ENCODE measurements around the gene ZEB2.

ZEB2 gene

DNA sequence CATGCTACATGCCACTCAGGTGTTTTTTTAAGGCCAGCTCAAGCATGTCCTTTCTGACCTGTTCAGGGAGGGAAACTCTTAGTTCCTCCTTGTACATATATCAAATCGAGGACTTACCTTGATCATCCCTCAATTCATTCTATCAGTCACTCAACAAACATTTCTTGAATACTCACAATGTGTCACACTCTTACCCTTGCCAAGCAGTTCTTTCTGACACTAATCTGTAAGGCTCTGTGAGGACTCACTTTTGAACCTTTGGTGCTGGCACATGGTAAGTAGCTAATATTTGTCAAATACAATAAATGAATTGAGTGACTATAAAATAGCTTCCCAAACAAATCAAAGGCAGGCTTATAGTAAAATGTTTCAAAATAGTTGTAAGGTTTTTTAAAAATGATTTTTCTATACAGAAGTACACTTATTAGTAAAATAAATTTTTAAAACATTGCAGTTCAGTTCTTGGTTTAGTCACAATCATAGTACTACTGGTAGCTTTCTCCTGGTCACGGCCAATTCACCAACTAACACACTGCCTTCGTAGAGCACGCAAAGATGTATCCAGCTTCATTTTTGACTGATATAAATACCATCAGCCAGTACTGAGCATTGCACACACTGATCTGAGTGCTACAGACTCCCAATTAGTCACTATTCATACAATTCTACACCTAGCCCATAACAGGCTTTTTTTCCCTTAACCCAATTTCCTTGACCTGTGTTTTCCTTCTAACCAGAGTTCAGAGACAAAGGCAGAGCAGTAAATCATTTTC lies 50.9 kb downstream of the ZEB2 start:
- no peak for DNase-seq

DNA sequence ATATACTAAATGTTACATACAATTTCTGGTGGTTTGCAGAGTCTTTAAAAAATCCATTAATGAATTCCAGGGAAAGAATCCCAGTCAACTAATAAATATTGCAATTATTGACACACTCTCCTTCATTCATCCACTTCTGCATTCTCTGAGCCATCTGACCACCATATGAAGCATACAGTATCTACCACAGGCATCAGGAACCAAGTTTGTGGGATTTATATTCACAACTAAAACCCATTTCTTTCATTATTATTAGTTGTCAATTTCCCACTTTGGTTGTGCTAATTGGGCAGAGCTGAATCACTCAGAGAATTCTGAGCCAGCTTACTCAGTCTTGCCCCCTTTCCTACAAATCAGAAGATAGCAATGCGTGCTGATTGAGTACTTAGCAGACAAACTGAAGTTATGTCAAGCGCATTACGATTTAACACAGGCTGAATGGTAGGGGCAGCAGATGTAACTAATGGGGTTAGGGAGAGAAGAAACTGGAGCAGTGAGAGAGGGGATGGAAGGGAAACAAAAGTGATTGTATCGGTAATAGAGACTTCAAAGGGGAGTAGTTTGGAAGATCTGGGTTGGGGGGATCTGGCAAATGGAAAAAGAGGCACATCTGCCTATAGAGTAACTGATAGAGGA lies 52.3 kb downstream of the ZEB2 start:
- no peak for DNase-seq

DNA sequence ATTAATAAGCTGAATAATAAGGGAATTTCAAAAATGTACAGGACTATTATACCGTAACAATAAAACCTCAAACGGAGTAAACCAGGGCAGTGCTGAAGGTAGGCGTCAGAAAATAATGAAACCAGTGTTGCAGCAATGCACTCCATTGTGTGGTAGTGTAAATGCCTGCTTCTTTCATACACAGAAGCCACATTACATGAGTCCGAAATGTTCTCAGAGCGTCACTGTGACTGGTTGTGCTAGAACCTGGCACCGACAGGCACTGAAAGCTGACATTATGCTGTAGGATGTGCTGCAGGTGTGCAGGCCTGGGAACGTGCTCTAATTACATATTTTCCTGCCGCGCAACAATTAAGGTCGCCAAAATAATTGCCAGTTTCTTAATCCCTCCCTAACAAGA lies 53.3 kb downstream of the ZEB2 start:
- no peak for DNase-seq

DNA sequence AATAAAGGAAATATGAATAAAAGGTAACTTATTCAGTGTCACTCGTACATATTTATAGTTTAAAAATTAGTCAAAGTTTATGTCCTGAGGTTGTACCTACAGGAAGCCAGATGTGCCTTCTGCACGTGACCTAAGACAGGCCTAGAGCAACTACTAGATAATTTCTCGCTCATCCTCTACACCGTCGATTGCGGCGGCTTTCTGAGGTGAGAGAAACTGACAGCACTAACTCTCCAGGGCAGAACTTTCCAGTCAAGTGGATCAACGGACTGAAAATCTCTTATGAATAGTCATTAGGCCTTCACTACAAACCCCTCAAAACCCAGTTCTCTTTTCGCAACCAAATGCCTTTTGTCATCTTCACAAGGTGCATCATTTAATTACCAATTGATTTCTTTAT lies 54.2 kb downstream of the ZEB2 start:
- DNase-seq: no peak

DNA sequence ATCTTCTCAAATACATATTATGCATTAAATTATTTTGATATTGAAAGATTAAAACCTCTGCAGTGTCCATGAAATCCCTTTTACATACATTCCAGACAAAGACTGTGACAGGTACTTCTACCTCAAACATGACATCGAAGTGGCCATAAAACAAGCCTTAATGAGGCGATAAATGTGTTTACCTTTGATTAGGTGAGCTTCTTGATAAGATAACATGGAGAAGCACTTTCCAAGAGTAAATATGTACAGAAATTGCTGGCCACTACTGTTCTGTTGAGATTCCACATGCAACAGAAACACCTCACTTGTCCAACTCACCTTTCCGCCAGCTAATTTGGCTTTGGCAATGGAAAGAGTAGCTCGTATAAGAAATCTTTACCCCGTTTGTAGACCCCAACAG lies 55.2 kb downstream of the ZEB2 start:
- no peak for DNase-seq

DNA sequence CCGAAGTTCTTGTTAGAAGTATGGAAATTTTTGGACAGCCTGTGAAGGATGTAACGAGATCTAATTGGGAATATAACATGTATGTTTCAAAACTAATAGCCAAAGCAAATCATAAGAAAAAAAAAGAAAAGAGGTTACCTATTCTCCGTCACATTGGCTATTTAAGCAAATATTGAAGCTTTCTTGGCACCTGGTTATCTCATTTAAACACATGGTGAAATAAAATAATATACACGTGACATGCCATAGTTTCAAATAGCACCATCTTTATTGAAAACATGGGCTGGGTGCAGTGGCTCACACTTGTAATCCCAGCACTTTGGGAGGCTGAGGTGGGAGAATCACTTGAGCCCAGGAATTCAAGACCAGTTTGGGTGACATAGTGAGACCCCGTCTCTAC lies 56.7 kb downstream of the ZEB2 start:
- no peak for DNase-seq

DNA sequence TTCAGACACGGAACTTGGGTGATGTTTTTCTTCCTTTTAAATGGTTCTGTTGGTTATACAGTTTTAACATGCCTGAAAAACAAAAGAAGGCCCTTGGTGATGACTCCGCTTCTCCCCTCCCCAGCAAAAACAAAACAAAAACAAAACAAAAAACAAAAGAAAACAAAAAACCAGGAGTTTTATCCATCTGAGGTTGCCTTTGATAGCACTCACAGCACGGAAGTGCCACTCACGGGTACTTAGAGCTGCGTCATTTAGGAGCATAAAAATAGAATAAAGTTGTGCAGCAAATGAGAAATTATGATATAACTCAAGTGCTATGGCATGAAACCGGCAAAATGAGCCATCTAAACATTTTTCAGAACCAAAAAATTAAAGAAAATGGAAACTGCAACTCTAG lies 57.7 kb downstream of the ZEB2 start:
- DNase-seq: no peak

DNA sequence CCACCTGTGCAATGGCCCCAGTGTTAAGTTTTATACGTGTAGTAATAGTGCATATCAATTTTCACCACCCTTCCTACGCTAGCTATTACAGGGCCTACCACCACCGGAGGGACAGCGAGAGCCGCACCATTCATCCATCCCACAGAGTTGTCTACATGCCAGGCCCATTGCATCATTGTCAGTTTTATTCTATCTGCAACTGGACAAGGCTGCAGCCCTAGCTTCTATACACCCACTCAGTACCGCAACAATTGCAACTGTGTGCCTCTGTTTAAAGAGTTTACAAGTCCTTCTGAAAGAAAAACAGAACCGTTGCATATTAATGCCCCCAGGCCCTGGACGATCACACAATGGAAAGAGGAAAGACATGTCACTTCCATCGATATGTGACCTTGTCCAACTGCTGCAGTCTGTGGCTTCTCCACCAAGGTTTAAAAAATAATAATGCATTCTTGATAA lies 58.6 kb downstream of the ZEB2 start:
- DNase-seq: no peak

DNA sequence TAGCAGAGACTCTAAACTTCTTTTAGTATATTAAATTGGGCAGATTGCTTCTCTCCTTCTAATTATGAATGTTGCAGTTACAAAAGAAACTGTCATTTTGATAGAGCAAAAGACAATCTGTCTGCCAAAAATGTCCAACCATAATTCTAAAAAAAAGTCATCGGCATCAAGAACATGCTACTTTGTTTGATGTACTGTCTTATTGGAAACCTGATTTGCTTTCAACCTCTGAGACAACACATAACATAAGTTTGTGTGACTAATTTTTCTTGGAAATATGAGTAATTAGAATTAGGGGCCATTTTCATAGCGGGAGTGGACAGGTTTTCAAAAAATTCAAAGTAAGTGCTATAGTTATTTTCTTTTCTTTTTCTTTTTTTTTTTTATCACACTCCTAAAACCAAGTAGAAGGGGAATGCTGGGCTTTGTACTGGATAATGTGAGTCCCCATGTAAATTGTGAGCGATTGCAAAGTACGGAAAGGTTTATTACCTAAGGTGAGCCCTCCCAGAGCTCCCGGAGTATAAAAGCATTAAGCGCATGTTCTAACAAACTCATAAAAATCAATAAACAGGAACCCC lies 59.1 kb downstream of the ZEB2 start:
- DNase-seq: no peak

DNA sequence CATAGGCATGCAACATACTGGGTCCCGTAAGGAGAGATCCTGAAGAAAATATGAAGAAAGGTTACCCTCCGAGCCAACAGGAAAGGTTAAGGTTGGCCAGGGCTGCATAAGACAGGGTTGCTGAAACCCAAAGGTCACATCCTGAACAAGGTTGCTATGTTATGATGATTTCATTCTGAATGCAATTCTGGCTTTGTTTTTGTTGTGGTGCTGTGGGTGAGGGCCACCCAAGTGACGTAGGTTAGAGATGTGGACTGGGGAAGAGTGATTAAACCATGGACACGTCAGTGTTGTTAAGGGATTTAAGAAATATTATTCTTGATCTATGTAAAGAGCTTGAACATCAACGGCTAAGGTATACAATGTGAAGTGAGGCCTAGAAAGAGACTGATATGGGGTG lies 60.0 kb downstream of the ZEB2 start:
- DNase-seq: peak; percentile 15

DNA sequence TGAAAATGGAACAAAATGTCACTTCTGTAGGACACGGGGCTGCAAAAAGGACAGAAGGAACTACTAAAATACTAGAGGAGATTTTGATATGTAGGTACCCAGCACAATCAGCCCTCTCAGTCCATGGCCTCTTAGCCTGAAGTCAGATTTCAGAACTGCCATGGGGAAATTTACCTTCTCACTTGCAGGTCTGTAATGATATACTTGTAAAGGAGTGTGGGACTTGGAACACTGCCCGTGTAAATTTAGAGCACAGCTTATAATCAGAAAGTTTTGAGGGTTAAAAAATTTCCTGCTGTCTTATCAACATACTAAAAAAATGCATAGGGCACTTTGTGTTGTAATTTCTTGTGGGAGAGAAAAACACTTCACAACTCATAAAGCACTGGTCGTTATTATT lies 60.6 kb downstream of the ZEB2 start:
- DNase-seq: no peak

DNA sequence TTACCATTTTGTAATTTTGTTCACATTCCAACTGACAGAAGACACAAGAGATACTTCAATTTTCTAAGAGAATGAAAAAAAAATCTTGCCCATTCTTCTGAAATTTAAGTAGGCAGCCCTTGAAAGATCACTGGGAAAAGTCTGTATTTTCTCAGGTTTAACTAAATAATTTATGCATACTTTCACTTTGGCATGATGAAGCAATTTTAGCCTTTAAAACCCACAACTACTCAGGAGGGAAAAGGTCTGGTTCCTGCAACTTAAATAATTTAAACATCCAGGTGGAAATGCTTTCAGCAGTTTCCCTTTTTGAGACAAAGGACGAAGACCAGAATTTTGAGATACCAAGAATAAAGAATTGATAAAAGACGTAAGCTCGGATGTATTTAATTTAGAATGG lies 61.4 kb downstream of the ZEB2 start:
- no peak for DNase-seq

DNA sequence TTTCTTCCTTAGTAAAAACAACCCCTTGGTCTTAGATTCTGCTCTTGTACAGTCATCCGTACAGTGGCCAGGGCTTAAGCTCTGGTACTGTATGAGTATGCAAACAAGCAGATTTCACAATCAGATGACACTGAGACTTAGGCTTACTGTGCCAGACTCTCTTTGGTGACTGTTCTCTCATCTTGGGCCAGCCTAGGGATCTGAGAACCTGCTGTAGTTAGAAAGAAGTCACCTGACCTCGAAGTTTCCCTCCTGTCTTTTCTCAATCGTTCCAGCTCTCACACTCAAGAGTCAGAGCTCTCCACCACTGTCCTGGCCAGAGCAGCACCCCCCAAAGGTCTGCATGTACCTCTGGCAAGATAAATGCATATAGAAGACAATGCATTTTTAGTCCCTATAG lies 63.2 kb downstream of the ZEB2 start:
- no peak for DNase-seq

DNA sequence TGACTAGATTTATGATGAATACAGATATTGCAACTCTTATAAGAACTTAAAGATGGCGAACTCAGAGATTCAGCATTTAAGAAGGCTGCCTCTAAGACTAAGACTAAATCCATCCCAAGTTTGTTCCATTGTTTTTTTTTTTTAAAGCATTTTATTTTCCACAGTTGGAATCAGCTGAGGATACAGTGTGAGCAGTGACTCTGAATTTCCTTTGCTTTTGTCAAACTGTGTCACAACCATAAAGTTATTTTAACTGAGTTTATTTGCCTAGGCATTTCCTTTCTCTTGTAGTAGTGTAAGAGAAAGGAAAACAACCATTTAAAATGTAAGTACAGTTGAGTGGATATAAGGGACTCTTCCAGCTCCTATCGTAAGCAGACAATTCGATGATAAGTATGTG lies 63.9 kb downstream of the ZEB2 start:
- DNase-seq: no peak

DNA sequence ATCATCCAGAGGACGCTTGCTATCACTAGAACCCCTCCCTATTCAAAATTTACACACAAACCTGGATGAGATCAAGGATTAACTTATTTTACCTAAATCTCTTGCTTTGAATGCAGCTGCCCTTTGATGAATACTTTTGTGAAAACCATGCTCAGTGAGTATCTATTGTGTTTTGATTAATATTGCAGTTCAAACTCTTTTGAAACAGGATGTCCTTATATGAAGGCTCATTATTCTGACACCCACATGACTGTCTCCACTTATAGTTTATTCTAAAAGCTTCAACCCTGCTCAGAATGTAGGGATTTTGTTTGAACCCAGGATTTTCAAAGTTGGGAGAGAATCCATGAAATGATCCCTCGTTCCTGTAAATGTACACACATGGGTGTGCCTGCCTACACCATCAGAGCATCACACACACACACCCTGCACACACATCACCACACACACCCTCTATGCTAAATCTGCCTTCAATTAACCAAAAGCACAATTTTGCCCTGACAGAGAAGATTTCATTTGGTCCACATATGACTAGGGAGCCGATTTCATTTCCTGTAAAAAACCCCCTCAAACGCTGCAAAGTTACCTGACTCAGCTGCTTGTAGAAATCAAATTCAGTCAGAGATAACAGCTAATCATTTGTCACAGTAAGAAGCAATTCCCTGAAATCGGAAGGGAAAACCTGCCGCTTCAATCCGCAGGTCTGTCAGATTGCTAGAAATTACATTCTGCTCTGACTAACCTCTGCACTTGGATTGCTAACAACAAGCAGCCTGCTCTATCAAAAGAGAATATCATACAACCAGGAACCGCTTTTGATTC lies 65.2 kb downstream of the ZEB2 start:
- DNase-seq: no peak

DNA sequence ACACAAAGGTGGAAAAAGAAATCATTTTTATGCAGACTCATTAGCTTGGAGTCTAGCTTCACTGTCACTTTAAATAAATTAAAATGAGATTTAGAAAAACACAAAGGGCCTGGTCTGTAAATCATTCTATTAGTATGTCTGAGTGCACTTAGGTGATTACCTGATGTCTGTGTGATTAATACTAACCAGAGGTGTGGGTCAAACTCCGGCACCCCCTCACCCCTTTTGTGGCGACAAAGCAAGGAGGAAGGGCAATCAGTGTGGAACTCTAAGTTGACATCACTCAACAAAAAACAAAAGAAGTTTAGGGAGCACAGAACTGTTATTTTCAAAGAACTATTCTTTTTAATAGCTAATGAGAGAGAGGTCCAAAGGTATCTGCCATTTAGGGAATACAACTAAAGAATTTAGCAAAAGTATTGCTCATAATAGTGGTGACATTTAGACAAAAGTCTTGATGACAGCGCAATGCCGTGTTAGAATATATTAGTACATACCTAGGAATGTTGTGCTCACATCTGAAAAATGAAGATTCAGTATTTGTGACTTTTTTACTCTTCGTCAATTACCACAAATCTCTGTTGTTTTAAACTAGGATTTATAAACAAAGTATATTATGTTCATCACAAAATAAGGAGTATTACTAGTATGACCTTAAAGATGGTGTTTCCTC lies 66.3 kb downstream of the ZEB2 start:
- DNase-seq: no peak

DNA sequence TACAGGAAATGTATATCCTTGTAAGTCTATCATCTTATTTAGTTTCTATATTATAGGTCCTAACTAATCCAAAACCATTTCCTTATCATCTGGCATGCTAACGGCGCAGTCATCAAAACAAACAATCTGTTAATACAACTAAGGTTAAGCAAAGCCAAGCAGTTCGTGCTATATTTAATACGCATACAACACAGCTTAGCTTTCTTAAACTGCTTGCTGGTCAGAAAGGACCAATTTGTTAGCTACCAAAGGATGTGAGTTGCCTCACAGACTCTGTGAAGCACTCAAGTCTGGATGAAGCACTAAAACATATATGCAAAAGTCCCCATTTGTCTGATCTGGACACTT lies 67.0 kb downstream of the ZEB2 start:
- DNase-seq: no peak

DNA sequence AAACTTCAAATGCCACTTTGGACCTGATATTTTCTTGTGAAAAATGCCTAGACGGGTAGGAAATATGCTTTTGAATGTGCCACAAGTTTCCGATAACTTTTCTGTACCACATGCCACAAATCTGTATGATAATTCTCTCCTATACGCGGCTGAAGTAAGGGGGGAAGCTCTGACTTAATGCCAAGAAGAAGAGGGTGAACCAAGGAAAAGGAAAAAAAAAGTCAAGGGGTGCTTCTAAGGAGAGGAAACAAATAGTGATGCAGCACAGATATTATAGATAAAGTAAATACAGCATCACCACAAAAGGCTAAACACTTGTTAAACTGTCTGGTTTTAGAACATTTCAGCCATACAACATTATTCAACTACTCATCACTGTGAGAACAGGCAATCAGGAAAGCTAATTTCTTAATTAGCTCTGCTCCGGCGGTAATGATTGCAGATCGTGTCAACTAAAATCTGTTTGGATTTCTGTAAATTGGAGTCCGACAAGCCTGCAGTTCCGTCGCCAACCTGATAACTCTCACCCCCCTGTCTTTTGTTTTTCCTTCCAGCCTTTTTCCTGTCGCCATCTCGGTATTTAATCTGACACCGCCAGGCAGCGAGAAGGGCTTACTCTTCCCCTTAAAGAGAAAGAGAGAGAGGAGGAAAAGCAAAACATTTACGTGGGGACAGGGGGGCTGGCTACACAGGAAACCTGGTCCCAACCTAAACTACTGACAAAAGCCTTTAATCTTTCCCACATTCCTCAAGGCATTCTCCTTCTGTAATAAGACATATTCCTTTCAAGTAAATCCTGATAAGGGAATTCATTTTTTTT lies 67.5 kb downstream of the ZEB2 start:
- no peak for DNase-seq

DNA sequence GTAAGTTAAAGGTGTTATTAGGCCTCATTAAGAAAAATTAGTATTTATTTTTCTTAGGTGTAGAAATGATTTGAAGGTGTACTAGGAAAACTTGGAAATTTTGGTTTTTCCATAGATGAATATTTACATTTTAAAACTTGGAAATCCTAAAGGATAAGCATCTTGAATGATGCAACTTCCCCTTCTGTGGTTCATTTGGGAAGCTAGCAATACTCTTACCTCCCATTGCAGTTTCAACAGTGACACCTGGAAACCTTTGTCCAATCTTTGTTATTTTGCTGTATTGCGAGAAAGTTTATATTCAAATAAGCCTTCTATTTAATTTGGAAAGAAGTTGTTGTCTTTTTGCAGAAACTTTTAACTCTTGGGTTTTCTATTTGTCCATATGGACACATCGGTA lies 68.5 kb downstream of the ZEB2 start:
- DNase-seq: no peak

DNA sequence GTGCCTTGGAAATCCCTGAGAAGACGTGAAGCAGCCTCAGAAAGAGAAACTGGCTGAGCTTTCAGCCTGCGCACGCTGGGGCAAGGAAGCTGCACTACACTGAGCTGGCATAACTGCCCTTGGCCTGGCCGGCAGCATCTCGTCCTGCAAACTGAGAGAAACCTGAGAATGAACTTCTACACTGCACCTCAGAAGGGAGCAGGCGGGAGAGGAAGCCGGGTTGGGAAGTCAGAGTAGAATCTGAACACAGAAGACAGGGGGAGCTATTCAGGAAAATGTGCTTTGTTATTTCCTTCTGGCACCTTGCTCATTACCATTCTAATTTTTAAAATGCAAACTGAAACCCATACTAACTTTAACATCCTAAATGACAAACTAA lies 70.9 kb downstream of the ZEB2 start:
- DNase-seq: no peak

DNA sequence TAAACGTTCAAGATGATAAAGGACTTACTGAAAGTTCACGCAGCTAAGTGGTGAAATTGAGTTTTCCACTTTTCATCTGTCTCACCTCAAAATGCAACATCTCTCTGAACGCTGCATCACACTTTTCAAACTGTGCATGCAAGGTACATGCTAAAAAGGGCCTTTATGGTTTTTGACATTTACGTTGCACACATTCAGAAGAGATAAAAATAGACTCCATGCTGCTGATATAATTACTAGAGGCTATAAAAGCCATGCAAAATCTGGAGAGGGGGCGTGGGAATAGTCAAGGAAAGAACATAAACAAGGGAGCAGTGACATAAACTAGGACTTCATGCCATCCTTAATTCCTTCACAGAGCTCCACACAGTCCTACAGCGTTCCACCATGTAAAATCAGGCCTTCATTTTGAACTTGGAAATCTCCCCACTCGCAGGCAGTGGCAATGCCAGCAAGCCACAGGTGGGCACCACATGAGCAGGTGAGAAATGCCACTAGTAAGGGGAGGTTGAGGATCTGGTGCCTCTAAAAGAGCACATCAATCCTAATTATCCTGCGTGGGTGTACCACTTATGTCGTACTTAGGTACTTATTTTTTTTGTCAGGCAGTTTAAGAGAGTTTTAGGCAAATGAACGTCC lies 71.4 kb downstream of the ZEB2 start:
- DNase-seq: no peak

DNA sequence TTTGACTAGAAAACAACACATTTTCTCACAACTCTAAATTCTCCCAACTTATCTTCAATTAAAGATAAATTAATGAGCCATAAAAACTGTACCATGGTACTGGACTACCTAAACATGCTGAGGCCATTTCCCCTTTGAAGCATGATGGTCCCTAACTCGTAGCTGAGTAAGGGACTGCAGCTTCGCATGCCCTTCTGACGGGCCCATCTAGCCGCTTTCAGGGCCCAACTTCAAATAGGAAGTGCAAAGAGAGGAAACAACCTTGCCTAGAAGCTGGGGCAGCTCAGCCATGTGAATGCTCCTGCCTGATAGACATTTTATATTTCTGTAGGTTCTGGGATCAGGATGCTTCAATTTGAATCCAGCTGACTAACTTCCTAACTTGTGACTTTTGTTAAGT lies 72.4 kb downstream of the ZEB2 start:
- no peak for DNase-seq
